Measurements from ENCODE around the gene RERE.

Gene RERE

DNA sequence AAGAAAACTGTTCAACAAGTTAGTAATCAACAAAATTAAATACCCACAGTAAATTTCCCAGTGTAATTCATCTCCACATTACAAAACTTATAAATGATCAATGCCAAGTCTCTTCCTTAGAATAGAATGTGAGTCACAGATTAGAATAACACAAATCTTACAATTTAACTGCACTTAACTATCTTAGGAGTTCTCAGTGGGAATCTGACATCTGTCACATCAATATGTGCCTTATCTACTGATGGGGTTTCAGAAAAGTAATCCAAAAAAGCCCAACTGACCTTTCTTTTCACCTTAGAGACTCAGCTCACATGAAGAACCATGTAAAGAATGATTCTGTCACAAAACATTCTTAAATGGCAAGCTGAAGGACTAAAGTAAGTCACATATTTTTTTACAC lies 141.4 kb downstream of the RERE start:
- no peak overlapping the region for H3K4me3 ChIP-seq (ENCODE audit: low read length in 2 of 2)
- no peaks in the 10 kb centered on the region for H3K27me3 ChIP-seq (ENCODE audit: control insufficient read depth in 2 of 2, insufficient read depth in 2 of 2, low read length in 2 of 2)
- peaks cover 16 to 20% of the 10 kb centered on the region in 2 donors for H3K4me1 ChIP-seq (ENCODE audit: control insufficient read depth in 2 of 2, insufficient read depth in 2 of 2, low read length in 2 of 2)
- H3K9ac ChIP-seq (ENCODE audit: low read depth in 1 of 2, low read length in 2 of 2): no peak overlapping the region
- H3K9me3 ChIP-seq (ENCODE audit: control insufficient read depth in 2 of 2, low read length in 2 of 2): no peaks in the 10 kb centered on the region
- H3K27ac ChIP-seq (ENCODE audit: low read depth in 2 of 2, low read length in 2 of 2): no peak overlapping the region
- no peaks in the 10 kb centered on the region for H3K36me3 ChIP-seq (ENCODE audit: control insufficient read depth in 2 of 2, insufficient read depth in 2 of 2, low read length in 2 of 2)

DNA sequence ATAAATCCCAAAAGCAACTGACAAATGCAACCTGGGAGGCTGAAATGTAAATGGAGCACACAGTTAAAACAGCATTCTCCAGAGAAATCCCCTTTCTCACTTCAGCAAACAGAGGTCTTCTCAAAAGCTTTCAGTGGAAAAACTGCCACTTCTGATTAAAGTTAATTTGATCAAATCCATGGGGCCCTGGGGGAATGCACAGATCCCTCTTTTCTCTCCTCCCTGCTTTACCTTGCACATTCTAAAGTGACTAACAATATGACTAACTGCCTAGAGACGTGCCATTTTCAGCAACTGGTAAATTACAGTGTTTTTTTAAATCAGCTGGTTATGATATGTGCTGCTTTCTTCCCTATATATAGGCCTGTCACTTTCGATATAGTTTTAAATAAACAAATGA lies 142.5 kb downstream of the RERE start:
- Histone ChIP-seq H3K4me1 (ENCODE audit: control insufficient read depth in 2 of 2, insufficient read depth in 2 of 2, low read length in 2 of 2) (peaks cover 9 to 14% of the 10 kb centered on the region in 2 donors), H3K9ac (ENCODE audit: low read depth in 1 of 2, low read length in 2 of 2) (no peak overlapping the region), H3K27ac (ENCODE audit: low read depth in 2 of 2, low read length in 2 of 2) (no peak overlapping the region), H3K36me3 (ENCODE audit: control insufficient read depth in 2 of 2, insufficient read depth in 2 of 2, low read length in 2 of 2) (no peaks in the 10 kb centered on the region), H3K27me3 (ENCODE audit: control insufficient read depth in 2 of 2, insufficient read depth in 2 of 2, low read length in 2 of 2) (no peaks in the 10 kb centered on the region), H3K4me3 (ENCODE audit: low read length in 2 of 2) (no peak overlapping the region), H3K9me3 (ENCODE audit: control insufficient read depth in 2 of 2, low read length in 2 of 2) (no peaks in the 10 kb centered on the region)

DNA sequence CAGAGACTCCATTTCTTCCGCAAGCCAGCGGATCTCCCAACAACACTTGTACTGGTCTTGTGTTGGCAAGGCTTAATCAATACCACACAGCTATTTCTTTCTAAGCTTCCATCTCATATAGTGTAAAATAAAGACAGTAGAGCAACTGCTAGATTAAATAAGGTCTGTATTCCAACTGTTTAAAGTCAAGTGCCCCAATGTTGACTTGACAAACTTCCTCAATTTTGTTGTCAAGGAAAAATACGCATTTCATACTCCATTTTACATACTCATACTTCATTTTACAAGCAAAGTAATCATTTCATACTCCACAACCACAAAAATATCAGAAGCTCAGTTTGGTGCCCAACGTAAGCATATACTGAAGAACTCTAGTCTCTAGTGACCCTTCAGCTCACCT lies 143.0 kb downstream of the RERE start:
- Histone ChIP-seq H3K4me1 (ENCODE audit: control insufficient read depth in 2 of 2, insufficient read depth in 2 of 2, low read length in 2 of 2) (peaks cover 4 to 11% of the 10 kb centered on the region in 2 donors), H3K4me3 (ENCODE audit: low read length in 2 of 2) (no peak overlapping the region), H3K27ac (ENCODE audit: low read depth in 2 of 2, low read length in 2 of 2) (no peak overlapping the region), H3K9ac (ENCODE audit: low read depth in 1 of 2, low read length in 2 of 2) (no peak overlapping the region), H3K9me3 (ENCODE audit: control insufficient read depth in 2 of 2, low read length in 2 of 2) (no peaks in the 10 kb centered on the region), H3K36me3 (ENCODE audit: control insufficient read depth in 2 of 2, insufficient read depth in 2 of 2, low read length in 2 of 2) (no peaks in the 10 kb centered on the region), H3K27me3 (ENCODE audit: control insufficient read depth in 2 of 2, insufficient read depth in 2 of 2, low read length in 2 of 2) (no peaks in the 10 kb centered on the region)

- Histone ChIP-seq H3K27ac (ENCODE audit: low read depth in 2 of 2, low read length in 2 of 2) (no peak overlapping the region), H3K4me1 (ENCODE audit: control insufficient read depth in 2 of 2, insufficient read depth in 2 of 2, low read length in 2 of 2) (peaks cover 8 to 23% of the 10 kb centered on the region in 2 donors), H3K9me3 (ENCODE audit: control insufficient read depth in 2 of 2, low read length in 2 of 2) (no peaks in the 10 kb centered on the region), H3K9ac (ENCODE audit: low read depth in 1 of 2, low read length in 2 of 2) (no peak overlapping the region), H3K36me3 (ENCODE audit: control insufficient read depth in 2 of 2, insufficient read depth in 2 of 2, low read length in 2 of 2) (no peaks in the 10 kb centered on the region), H3K4me3 (ENCODE audit: low read length in 2 of 2) (no peak overlapping the region), H3K27me3 (ENCODE audit: control insufficient read depth in 2 of 2, insufficient read depth in 2 of 2, low read length in 2 of 2) (no peaks in the 10 kb centered on the region)
These were observed 146.0 kb downstream of the RERE start for GRCh38 chr1:8671306-8671917.

- no peak overlapping the region for H3K9ac ChIP-seq (ENCODE audit: low read depth in 1 of 2, low read length in 2 of 2)
These were observed 147.0 kb downstream of the RERE start for GRCh38 chr1:8670371-8670818.

GRCh38 chr1:8669606-8670335 lies 147.7 kb downstream of the RERE start:
- Histone ChIP-seq H3K36me3 (ENCODE audit: control insufficient read depth in 2 of 2, insufficient read depth in 2 of 2, low read length in 2 of 2) (no peaks in the 10 kb centered on the region), H3K27me3 (ENCODE audit: control insufficient read depth in 2 of 2, insufficient read depth in 2 of 2, low read length in 2 of 2) (no peaks in the 10 kb centered on the region), H3K27ac (ENCODE audit: low read depth in 2 of 2, low read length in 2 of 2) (no peak overlapping the region), H3K9ac (ENCODE audit: low read depth in 1 of 2, low read length in 2 of 2) (no peak overlapping the region), H3K4me1 (ENCODE audit: control insufficient read depth in 2 of 2, insufficient read depth in 2 of 2, low read length in 2 of 2) (peaks cover 8 to 25% of the 10 kb centered on the region in 2 donors), H3K9me3 (ENCODE audit: control insufficient read depth in 2 of 2, low read length in 2 of 2) (no peaks in the 10 kb centered on the region), H3K4me3 (ENCODE audit: low read length in 2 of 2) (no peak overlapping the region)

More at GRCh38 chr1:8670371-8670818, 147.0 kb downstream of the RERE start:
- Histone ChIP-seq H3K4me3 (ENCODE audit: low read length in 2 of 2) (no peak overlapping the region), H3K36me3 (ENCODE audit: control insufficient read depth in 2 of 2, insufficient read depth in 2 of 2, low read length in 2 of 2) (no peaks in the 10 kb centered on the region), H3K27me3 (ENCODE audit: control insufficient read depth in 2 of 2, insufficient read depth in 2 of 2, low read length in 2 of 2) (no peaks in the 10 kb centered on the region), H3K27ac (ENCODE audit: low read depth in 2 of 2, low read length in 2 of 2) (no peak overlapping the region), H3K9me3 (ENCODE audit: control insufficient read depth in 2 of 2, low read length in 2 of 2) (no peaks in the 10 kb centered on the region), H3K4me1 (ENCODE audit: control insufficient read depth in 2 of 2, insufficient read depth in 2 of 2, low read length in 2 of 2) (peaks cover 10 to 26% of the 10 kb centered on the region in 2 donors)

DNA sequence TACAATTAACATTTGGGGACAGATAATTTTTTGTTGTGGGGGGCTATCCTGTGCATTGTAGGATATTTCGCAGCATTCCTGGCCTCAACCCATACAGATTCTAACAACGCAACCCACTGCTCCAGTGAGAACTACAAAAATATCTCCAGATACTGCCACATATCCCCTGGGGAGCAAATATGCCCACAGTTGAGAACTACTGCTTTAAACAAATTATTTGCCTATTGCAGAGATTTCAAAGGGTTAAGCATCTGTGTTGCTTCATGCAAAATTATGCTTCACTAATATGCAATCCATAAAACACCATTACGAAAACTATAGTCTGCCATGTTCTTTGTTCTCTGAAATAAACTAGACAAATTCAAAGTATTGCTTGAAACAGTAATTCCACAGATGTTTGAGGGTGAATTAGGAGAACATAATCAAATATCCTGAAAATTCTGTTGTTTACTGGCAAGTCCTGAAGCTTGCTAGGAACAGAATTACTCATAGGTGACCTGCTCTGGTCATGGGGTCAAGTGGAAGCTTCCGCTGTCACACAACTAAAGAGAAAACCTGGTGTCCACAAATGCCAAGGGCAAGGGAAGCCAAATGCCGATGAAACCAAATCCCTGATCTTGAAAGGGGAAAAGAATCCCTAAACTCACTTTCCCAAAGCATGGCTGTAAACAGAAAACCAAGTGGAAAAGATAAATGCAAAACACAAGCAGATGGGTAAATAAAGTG lies 149.4 kb downstream of the RERE start:
- H3K36me3 ChIP-seq (ENCODE audit: control insufficient read depth in 2 of 2, insufficient read depth in 2 of 2, low read length in 2 of 2): no peaks in the 10 kb centered on the region
- H3K9ac ChIP-seq (ENCODE audit: low read depth in 1 of 2, low read length in 2 of 2): no peak overlapping the region
- no peak overlapping the region for H3K27ac ChIP-seq (ENCODE audit: low read depth in 2 of 2, low read length in 2 of 2)
- H3K4me1 ChIP-seq (ENCODE audit: control insufficient read depth in 2 of 2, insufficient read depth in 2 of 2, low read length in 2 of 2): peaks cover 8 to 30% of the 10 kb centered on the region in 2 donors
- no peak overlapping the region for H3K4me3 ChIP-seq (ENCODE audit: low read length in 2 of 2)
- no peaks in the 10 kb centered on the region for H3K27me3 ChIP-seq (ENCODE audit: control insufficient read depth in 2 of 2, insufficient read depth in 2 of 2, low read length in 2 of 2)
- H3K9me3 ChIP-seq (ENCODE audit: control insufficient read depth in 2 of 2, low read length in 2 of 2): no peaks in the 10 kb centered on the region

DNA sequence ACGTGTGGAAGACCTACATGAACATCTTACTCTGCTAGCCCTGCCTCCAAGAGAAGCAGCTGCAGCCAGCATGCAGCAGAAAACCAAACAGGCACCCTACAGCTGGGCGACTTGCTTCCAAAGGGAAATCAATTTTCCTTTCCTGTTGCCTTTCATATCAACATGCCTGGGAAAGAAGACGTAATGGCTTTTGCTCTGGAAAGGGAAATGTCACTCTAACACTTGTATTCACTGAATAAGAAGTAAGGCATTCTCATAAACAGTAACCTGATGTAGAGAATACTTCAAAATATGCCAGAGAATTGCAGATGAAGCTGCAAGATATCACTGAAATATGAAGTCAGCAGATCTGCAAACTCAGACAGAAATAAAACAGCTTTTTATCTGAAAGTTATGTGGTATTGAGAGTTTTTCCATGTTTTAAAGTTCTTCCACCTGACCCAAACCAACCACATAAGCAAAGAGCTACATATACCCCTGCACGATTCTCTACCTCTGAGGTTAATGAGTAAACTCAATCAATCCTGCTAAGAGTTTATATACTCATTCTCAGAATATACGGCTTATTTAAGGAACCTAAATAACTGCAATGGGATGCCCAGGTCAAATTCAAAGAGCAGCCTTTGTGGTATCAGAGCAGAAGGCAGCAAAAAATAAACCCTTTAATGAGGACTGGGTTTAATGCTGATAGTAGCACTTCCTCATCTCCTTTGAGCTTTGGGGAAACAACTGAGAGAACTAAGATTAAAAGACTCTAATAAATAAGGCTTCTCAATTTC lies 150.9 kb downstream of the RERE start:
- Histone ChIP-seq H3K4me1 (ENCODE audit: control insufficient read depth in 2 of 2, insufficient read depth in 2 of 2, low read length in 2 of 2) (peaks cover 11 to 38% of the 10 kb centered on the region in 2 donors), H3K27me3 (ENCODE audit: control insufficient read depth in 2 of 2, insufficient read depth in 2 of 2, low read length in 2 of 2) (no peaks in the 10 kb centered on the region), H3K9me3 (ENCODE audit: control insufficient read depth in 2 of 2, low read length in 2 of 2) (no peaks in the 10 kb centered on the region), H3K36me3 (ENCODE audit: control insufficient read depth in 2 of 2, insufficient read depth in 2 of 2, low read length in 2 of 2) (no peaks in the 10 kb centered on the region), H3K4me3 (ENCODE audit: low read length in 2 of 2) (no peak overlapping the region), H3K27ac (ENCODE audit: low read depth in 2 of 2, low read length in 2 of 2) (no peak overlapping the region), H3K9ac (ENCODE audit: low read depth in 1 of 2, low read length in 2 of 2) (no peak overlapping the region)

- no peaks in the 10 kb centered on the region for H3K27me3 ChIP-seq (ENCODE audit: control insufficient read depth in 2 of 2, insufficient read depth in 2 of 2, low read length in 2 of 2)
- no peak overlapping the region for H3K9ac ChIP-seq (ENCODE audit: low read depth in 1 of 2, low read length in 2 of 2)
- H3K36me3 ChIP-seq (ENCODE audit: control insufficient read depth in 2 of 2, insufficient read depth in 2 of 2, low read length in 2 of 2): no peaks in the 10 kb centered on the region
- H3K4me1 ChIP-seq (ENCODE audit: control insufficient read depth in 2 of 2, insufficient read depth in 2 of 2, low read length in 2 of 2): peaks cover 17 to 45% of the 10 kb centered on the region in 2 donors
- no peak overlapping the region for H3K27ac ChIP-seq (ENCODE audit: low read depth in 2 of 2, low read length in 2 of 2)
- H3K9me3 ChIP-seq (ENCODE audit: control insufficient read depth in 2 of 2, low read length in 2 of 2): no peaks in the 10 kb centered on the region
- no peak overlapping the region for H3K4me3 ChIP-seq (ENCODE audit: low read length in 2 of 2)
These were observed 151.6 kb downstream of the RERE start for GRCh38 chr1:8665833-8666232.
